Tibial nerve (tissue), 4 donors: ENCODE results near the gene CEACAM16. TPM values are rescaled to one million over a fixed set of nuclear protein-coding genes. Genes with fewer than 3 reads are reported as not detected.
A peak's percentile ranks its signal among the peaks of the same experiment; 100 is the strongest.

Experiments used
- DNase-seq, 2 donors: peaks; one replicate each; pipeline ENCODE4 v3.0.0-alpha.2; 2019; ENCODE audit warnings: low spot score in 2 of 2
- H3K27ac ChIP-seq, 4 donors: fragments of 200-600 bp; sonication (generic) in 3 of 4; one replicate each; pipeline ENCODE4 v1.5.1; 2017 to 2019; ENCODE audit warnings: mild to moderate bottlenecking in 1 of 4
- H3K27me3 ChIP-seq, 2 donors: fragments of 200-600 bp; sonication (generic) in 1 of 2; one replicate each; pipeline versions ENCODE4 v1.5.1 to v1.6.0; 2017 to 2019
- H3K36me3 ChIP-seq, 3 donors: fragments of 200-600 bp; sonication (generic); one replicate each; pipeline ENCODE4 v1.5.1; 2018 to 2019
- H3K4me1 ChIP-seq, 4 donors: fragments of 200-600 bp; sonication (generic) in 3 of 4; one replicate each; pipeline ENCODE4 v1.5.1; 2017 to 2019
- H3K4me3 ChIP-seq, 4 donors: fragments of 200-600 bp; sonication (generic) in 3 of 4; one replicate each; pipeline ENCODE4 v1.5.1; 2017 to 2019; ENCODE audit warnings: mild to moderate bottlenecking in 1 of 4, moderate library complexity in 1 of 4
- H3K9me3 ChIP-seq, 4 donors: fragments of 200-600 bp; sonication (generic) in 3 of 4; one replicate each; pipeline ENCODE4 v1.5.1; 2017 to 2019
- CTCF ChIP-seq, 5 experiments: fragments of 200-600 bp in 3 of 5; fragments of 450-650 bp in 2 of 5; sonication (generic) in 3 of 5; IDR thresholded peaks; one replicate each; pipeline ENCODE4 v1.5.1; 2016 to 2019; ENCODE audit warnings: antibody characterized with exemption in 5 of 5, mild to moderate bottlenecking in 3 of 5, moderate library complexity in 2 of 5
- EP300 ChIP-seq, 2 donors: sonication (generic); formaldehyde crosslinking; IDR thresholded peaks; one replicate each; pipeline ENCODE4 v1.6.1; 2017; ENCODE audit warnings: antibody characterized with exemption in 2 of 2, mild to moderate bottlenecking in 1 of 2
- POLR2A ChIP-seq, 2 donors: fragments of 450-650 bp; IDR thresholded peaks; one replicate each; pipeline ENCODE4 v1.6.1; 2017; ENCODE audit warnings: antibody characterized with exemption in 2 of 2, mild to moderate bottlenecking in 2 of 2, moderate library complexity in 2 of 2
- whole genome bisulfite sequencing, 2 donors: methylation state at CpG; one replicate each; pipeline ENCODE4 v1.1.5; 2018; 5-methylcytosine and 5-hydroxymethylcytosine counted together
- total RNA-seq, 4 donors: library from RNA; depleted of rRNA; stranded (reverse); fragments of >200 nt; gene quantifications; one replicate each; pipeline ENCODE4 v1.1.0, GENCODE V29; 2016

Gene CEACAM16
- total RNA-seq, 4 donors from 2014 or later: not detected

DNA sequence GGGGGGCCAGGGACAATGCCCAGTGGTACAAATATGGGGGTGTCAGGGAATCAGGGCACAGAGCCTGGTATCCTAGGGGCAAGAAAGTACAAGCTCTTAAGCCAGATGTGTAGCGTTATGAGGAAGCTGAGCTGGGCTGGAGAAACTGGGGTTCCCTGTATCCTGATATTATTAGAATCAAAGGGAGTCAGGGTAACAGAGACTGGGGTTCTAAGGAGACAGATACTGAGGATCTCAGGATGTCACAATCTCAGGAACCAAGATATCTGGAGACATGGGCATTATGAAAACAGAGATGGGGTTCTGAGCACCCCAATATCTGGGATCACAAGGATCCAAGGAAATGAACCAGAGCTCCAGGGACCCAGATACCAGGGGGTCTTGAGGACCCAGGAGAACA is 50.3 kb downstream of the CEACAM16 start:
- Histone ChIP-seq H3K4me3 (peak overlapping the region; percentile 42 to 85 (median 60)), H3K27ac (peak overlapping the region; percentile 72 to 96 (median 92)), H3K4me1 (peaks cover 0 to 91% (median 64%) of the 10 kb centered on the region in 4 donors), H3K27me3 (no peaks in the 10 kb centered on the region), H3K9me3 (no peaks in the 10 kb centered on the region), H3K36me3 (peaks cover 0 to 18% (median 0%) of the 10 kb centered on the region in 3 donors)
- DNase-seq: no peak
- TF ChIP-seq EP300 (IDR thresholded peaks at IDR 0.05): no peak
- no peak for TF ChIP-seq POLR2A (IDR thresholded peaks at IDR 0.05)
- TF ChIP-seq CTCF (IDR thresholded peaks at IDR 0.05): no peak
- WGBS, 2 donors: 19 to 24% methylated on average over 1 of the region's 1 CpG

GRCh38 chr19:44749994-44750393 is 51.0 kb downstream of the CEACAM16 start:
- DNase-seq: no peak
- Histone ChIP-seq H3K36me3 (peaks cover 0 to 18% (median 0%) of the 10 kb centered on the region in 3 donors), H3K27me3 (no peaks in the 10 kb centered on the region), H3K4me3 (peak overlapping the region; percentile 42 to 85 (median 60)), H3K4me1 (peaks cover 3 to 91% (median 66%) of the 10 kb centered on the region in 4 donors), H3K27ac (peak overlapping the region in 3 of 4 donors; percentile 89 to 96 (median 95)), H3K9me3 (no peaks in the 10 kb centered on the region)
- WGBS, 2 donors: 82 to 86% methylated on average over 10 of the region's 10 CpGs
- TF ChIP-seq CTCF (IDR thresholded peaks at IDR 0.05) (no peak), EP300 (IDR thresholded peaks at IDR 0.05) (no peak), POLR2A (IDR thresholded peaks at IDR 0.05) (no peak)

DNA sequence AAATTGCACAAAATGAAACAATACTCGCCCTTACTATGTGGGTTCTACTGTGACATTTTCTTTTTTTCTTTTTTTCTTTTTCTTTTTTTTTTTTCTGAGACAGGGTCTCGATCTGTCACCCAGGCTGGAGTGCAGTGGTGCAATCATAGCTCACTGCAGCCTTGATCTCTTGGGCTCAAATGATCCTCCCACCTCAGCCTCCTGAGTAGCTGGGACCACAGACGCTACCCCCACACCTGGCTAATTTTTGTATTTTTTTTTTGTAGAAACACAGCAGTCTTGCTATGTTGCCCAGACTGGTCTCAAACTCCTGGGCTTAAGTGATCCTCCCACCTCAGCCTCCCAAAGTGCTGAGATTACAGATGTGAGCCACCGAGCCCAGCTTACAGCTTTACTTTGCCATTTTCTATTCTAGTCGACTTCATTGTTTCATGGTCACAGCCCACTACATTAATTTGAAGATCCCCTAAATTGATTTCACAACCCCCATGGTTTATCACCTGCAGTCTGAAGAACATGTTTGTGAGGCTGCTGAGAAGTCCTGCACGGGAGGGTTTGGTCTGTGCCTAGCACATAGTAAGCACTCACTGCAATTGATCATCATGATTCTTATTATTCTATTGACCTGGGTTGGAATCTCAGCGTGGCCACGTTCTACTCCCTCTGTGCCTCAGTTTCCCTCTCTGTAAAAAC is 53.3 kb downstream of the CEACAM16 start:
- peaks cover 0 to 18% (median 0%) of the 10 kb centered on the region in 3 donors for H3K36me3 ChIP-seq
- WGBS, 2 donors: 56 to 63% methylated on average over 8 of the region's 8 CpGs
- H3K4me1 ChIP-seq: peaks cover 5 to 92% (median 75%) of the 10 kb centered on the region in 4 donors
- H3K27ac ChIP-seq: peak overlapping the region in 3 of 4 donors; percentile 85 to 94 (median 90)
- no peaks in the 10 kb centered on the region for H3K9me3 ChIP-seq
- no peak for TF ChIP-seq POLR2A (IDR thresholded peaks at IDR 0.05)
- TF ChIP-seq CTCF (IDR thresholded peaks at IDR 0.05): no peak
- no peak for TF ChIP-seq EP300 (IDR thresholded peaks at IDR 0.05)
- H3K27me3 ChIP-seq: no peaks in the 10 kb centered on the region
- no peak for DNase-seq
- H3K4me3 ChIP-seq: peak overlapping the region in 1 of 4 donors; percentile 40

DNA sequence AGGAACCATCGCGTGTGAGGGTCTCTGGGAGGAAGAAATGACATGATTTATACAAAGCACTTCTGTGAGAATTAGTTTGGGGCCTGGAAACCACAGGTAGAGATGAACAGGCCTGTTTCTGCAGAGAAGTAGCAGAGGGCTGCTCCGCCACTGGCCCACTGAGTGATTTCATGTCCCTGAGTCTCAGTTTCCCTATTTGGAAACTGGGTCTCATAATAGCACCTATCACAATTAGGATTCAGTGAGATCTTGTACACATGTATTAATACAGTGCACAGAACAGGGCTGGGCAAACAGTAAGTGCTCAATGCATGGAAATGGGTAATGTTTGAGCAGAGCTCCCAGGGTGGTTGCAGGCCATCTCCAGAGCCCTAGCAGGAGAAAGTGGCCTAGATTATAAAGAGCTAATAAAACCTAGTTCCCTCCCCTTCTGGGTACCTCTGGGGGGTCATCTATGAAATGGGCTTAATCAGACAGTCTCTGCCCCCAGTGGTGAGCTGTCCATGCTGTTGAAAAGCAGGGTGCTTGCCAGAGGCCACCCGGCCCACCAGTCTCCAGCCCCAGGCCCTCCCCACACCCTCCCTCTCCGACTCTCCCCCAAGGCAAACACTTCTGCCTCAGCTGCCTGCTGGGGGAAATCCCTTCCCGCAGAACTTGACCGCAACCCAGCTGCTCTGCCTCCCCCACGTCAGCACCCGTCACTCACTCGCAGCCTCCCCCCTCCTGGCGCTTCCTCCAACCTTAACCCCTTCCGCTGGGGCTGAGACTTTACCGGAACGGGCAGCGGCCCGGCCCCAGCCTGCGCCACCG is 54.1 kb downstream of the CEACAM16 start:
- Histone ChIP-seq H3K36me3 (peaks cover 0 to 18% (median 0%) of the 10 kb centered on the region in 3 donors), H3K4me3 (peak overlapping the region; percentile 22 to 51 (median 38)), H3K4me1 (peaks cover 5 to 91% (median 77%) of the 10 kb centered on the region in 4 donors), H3K27me3 (no peaks in the 10 kb centered on the region), H3K9me3 (no peaks in the 10 kb centered on the region), H3K27ac (peak overlapping the region; percentile 84 to 94 (median 88))
- TF ChIP-seq CTCF (IDR thresholded peaks at IDR 0.05) (peak in 1 of 5 experiments; percentile 25), POLR2A (IDR thresholded peaks at IDR 0.05) (no peak), EP300 (IDR thresholded peaks at IDR 0.05) (peak in 1 of 2 donors; percentile 85)
- WGBS, 2 donors: 13 to 15% methylated on average over 16 to 18 of the region's 18 CpGs
- DNase-seq: peak; percentile 64 to 80

- WGBS, 2 donors: 0 to 3% methylated on average over 11 of the region's 11 CpGs
- peaks cover 5 to 95% (median 82%) of the 10 kb centered on the region in 4 donors for H3K4me1 ChIP-seq
- peak overlapping the region; percentile 84 to 94 (median 88) for H3K27ac ChIP-seq
- peaks cover 0 to 19% (median 0%) of the 10 kb centered on the region in 3 donors for H3K36me3 ChIP-seq
- H3K27me3 ChIP-seq: no peaks in the 10 kb centered on the region
- DNase-seq: no peak
- H3K4me3 ChIP-seq: peak overlapping the region; percentile 22 to 51 (median 38)
- no peaks in the 10 kb centered on the region for H3K9me3 ChIP-seq
- no peak for TF ChIP-seq EP300 (IDR thresholded peaks at IDR 0.05)
- no peak for TF ChIP-seq CTCF (IDR thresholded peaks at IDR 0.05)
- no peak for TF ChIP-seq POLR2A (IDR thresholded peaks at IDR 0.05)
Observed at GRCh38 chr19:44753626-44753931, 54.6 kb downstream of the CEACAM16 start.
